GM21528 (cell line): ENCODE data around the gene IQCN.

ENCODE experiments used
- ATAC-seq: cut with Tn5 transposase; IDR thresholded peaks from one replicate; pipeline ENCODE4 v1.9.1; 2021; ENCODE audit warnings: mild to moderate bottlenecking, moderate library complexity; ENCODE audit not compliant: unreplicated experiment, low FRiP score

Gene IQCN

GRCh38 chr19:18234194-18234593 lies 40.1 kb downstream of the IQCN start:
- ATAC-seq: no peak

GRCh38 chr19:18233224-18233825 lies 40.9 kb downstream of the IQCN start:
- ATAC-seq: no peak

GRCh38 chr19:18232540-18233223 lies 41.6 kb downstream of the IQCN start:
- ATAC-seq: no peak

DNA sequence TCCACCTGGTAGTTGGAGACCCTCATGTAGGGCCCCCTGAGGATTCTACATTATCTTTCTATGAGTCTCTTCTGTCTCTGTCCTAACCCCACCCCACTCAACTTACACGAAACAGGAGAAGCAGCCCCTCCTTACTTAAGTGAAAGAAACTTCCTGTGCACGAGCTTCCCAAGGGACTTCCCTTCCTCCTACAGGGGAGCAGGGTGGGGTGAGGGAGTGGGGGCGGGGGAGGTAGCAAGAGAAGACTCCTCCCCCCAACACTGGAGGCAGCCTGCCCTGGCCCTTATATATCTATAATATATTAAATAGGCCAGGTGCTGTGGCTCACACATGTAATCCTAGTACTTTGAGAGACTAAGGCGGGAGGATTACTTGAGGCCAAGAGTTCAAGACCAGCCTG lies 42.5 kb downstream of the IQCN start:
- no peak for ATAC-seq

DNA sequence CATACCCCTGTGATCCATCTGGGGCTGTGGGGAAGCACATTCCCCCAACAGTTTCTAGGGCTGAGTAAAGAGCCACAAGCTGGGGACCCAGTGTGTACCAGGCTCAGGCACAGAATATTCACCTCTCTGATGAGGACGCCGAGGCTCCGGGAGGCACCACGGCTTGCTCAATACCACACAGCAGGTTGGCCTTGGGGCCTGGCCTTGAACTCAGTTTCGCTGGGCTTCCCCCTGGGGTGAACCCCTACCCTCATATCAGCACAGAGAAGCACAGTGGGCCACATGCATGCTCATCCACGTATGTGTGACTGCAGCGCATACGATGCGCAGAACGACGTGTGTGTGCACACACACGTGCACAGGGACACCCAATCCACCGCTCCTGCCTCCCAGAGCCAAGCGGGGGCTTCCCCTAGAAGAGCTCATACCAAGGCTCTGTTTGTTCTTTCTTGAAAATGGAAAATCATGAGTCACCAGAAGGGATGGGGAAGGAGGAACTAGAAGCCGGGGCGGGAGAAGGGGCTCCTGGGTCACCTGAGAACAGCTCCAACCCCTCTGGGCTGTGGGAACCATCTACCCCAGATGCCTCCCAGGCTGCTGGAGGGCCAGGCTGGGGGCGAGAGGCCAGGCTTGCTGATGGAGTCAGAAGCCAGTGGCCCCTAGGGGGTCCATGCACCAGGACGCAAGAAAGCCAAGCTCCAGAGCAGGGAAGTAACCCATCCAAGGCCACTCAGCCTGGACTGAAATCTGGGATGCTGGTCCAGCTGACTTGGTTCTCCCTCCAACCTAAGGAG lies 43.1 kb downstream of the IQCN start:
- ATAC-seq: no peak

DNA sequence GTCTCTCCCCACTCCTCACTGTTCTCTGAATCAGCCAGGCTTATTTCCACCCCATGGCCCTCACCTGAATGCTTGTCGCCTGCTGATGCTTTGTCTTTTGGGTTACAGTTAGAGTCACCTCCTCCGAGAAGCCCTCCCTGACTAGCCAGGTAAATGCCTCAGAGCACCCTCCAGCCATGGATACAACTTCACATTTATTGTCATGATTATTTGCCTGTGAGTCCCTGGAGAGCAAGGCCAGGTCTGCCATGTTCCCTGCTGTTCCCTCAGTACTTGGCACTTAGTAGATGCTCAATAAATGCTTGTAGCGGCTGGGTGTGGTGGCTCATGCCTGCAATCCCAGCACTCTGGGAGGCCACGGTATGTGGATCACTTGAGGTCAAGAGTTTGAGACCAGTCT lies 44.3 kb downstream of the IQCN start:
- no peak for ATAC-seq

DNA sequence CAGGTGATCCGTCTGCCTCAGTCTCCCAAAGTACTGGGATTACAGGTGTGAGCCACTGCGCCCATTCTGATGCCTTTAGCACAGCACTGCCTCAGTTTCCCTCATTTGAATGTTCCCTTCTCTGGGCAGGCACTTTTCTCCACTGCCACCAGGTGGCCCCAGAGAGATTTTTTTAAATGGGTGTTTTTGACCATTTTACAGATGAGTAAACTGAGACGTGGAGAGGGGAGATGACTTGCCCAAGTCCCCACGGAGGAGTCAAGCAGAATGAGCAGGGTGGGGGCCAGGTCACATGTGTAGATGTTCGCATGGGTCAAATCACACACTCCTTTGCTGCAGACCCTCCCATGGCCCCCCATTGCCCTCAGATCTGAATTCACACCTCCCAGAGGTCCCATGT lies 44.8 kb downstream of the IQCN start:
- no peak for ATAC-seq

DNA sequence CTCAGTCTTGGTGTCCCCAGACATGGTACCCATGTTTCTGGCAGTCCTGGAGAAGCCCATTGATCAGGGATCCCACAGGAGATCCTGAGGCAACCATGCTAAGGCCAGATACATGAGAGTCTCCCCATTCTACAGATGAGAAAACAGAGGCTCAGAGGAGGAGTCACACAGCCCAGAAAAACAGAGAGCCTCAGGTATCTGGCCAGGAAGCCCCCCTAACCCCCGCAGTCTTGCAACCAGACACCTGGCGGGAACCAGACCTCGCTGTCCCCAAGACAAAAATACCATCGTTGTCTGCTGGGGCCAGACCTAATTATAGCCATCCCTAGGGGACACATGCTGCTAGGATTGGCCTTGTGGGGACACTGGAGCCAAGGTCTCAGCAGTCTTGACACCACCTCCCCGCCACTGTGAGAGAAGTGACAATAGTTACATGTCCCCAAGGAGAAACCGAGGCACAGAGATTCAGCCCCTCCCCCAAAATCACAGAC lies 46.4 kb downstream of the IQCN start:
- no peak for ATAC-seq

- ATAC-seq: no peak
Measured at GRCh38 chr19:18226956-18227780, 47.1 kb downstream of the IQCN start.

GRCh38 chr19:18225702-18226468 lies 48.4 kb downstream of the IQCN start, which contains the start of gene PDE4C:
Gene PDE4C, minus strand, starts transcription at chr19:18226438. Its CDS starts 23 bp downstream, at chr19:18226415.
- ATAC-seq: no peak

DNA sequence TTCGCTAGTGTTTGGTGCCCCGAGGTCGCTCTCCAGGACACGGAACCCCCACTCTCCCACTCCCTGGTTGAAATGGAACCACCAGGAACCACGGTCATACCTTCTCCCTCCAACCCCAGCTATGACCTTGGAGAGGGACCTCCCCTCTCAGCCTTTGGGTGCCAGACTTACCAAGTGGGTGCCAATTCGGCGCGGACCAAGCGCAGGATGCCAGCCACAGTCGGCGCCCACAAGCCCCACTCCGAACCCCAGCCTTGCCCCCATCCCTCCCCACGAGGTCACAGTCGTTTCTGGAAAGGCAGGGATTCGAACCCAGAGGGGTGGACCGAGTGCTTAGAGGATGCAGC lies 48.9 kb downstream of the IQCN start:
- no peak for ATAC-seq

GRCh38 chr19:18224525-18225354 lies 49.5 kb downstream of the IQCN start:
- ATAC-seq: peak; percentile 71

DNA sequence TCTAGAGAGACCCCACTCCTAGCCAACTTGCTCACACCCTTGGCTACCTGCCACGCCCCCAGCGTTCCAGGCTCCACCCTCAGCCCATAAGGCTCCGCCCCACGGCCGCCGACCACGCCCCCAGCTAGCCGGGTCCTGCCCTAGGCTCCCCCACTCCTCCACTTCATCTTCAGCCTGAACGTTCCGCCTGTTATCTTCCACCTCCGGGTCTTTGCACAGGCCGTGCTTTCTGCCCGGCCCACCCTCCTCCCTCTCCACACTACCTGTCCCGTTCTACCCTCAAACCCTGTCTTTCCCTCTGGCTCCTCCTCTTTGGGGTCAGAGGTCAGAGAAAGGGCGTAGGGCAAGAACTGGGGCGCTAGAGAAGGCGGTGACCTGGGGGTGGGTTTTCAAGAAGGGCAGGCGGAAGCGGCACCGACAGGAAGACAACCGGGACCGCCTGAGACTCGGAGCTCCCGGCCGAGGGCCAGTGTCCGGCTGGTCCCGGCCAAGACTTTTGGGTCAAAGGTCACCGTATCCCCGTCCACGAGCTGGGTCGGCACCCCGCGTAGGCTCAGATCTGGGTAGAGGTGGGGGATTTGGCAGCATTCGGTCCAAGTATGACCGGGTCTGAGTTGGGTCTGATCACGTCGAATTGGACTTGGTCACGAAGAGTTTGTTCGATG lies 50.3 kb downstream of the IQCN start:
- ATAC-seq: peak; percentile 26

DNA sequence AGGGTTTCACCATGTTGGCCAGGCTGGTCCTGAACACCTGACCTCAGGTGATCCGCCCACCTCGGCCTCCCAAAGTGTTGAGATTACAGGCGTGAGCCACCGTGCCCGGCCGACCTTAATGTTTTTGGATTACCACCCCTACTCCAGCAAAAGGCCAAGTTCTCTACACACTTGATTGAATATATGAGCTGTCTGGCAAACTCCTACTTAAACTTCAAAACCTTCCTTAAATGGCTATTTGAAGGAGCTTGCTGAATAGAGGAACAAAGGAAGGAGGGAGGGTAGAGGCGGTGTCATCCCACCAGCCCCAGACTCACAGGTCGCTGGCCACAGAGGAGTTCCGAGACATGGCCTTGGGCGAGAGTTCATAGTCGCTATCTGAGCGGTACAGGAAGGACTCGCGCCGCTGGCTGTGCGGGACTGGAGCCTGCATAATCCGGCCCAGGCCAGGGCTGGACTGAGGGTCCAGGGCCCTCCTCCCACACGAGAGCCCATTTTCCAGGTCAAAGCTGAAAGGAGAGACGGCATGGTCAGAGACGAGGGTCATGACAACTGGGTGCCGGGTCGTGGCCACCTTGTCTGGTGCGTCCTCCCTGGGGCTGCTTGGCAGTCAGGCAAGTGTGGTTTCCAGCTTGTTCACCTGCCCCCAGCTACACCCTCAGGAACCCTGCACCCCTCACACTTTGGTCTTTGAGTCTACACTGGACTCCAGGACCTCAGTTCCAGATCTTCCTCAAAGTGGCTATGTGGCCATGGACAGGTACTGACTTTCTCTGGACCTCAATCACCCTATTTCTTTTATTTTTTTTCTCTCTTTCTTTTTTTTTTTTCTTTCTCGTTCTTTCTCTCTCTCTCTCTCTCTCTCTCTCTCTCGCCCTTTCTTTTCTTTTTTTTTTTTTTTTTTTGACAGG lies 52.2 kb downstream of the IQCN start:
- ATAC-seq: no peak

GRCh38 chr19:18220632-18221275 lies 53.5 kb downstream of the IQCN start:
- ATAC-seq: no peak

GRCh38 chr19:18219911-18220631 lies 54.2 kb downstream of the IQCN start:
- ATAC-seq: no peak
